Measurements from ENCODE around the gene CGB7. TPM values are rescaled to one million over a fixed set of nuclear protein-coding genes. Genes with fewer than 3 reads are reported as not detected.

Gene CGB7
- total and polyA plus RNA-seq, 2 of the 13 experiments (the other 11 are each of a cell fraction or from before 2014, with no cell fraction given): 0.07 TPM; not detected in 1

GRCh38 chr19:49085020-49085867 lies 27.7 kb upstream of the CGB7 start, which contains the start of gene SNRNP70 (continued):
- TF ChIP-seq MNT (IDR thresholded peaks at IDR 0.05): peak; percentile 45
- TF ChIP-seq DR1 (CRISPR knock-in tag; IDR thresholded peaks at IDR 0.05): peak; percentile 74; the same call in 1 of the 2 replicates
- peak; percentile 66 for TF ChIP-seq ZMYM4 (CRISPR knock-in tag; IDR thresholded peaks at IDR 0.05)
- TF ChIP-seq NR2F2 (IDR thresholded peaks at IDR 0.05; ENCODE audit: borderline replicate concordance, low read depth): no peak; the same call in 1 of the 2 replicates
- TF ChIP-seq CC2D1A (CRISPR knock-in tag; IDR thresholded peaks at IDR 0.05): no peak
- TF ChIP-seq ZNF670 (CRISPR knock-in tag; IDR thresholded peaks at IDR 0.05; ENCODE audit: borderline replicate concordance): peak; percentile 88; the same call in 1 of the 2 replicates
- no peak for TF ChIP-seq SNRNP70 (IDR thresholded peaks at IDR 0.05; ENCODE audit: low read depth, low read length)
- no peak; the same call in none of the 2 replicates for TF ChIP-seq ZNF552 (CRISPR knock-in tag; IDR thresholded peaks at IDR 0.05; ENCODE audit: borderline replicate concordance)
- no peak for TF ChIP-seq RBM22 (optimal IDR thresholded peaks at IDR 0.05; ENCODE audit: low read length)
- no peak for TF ChIP-seq SMYD3 (CRISPR knock-in tag; IDR thresholded peaks at IDR 0.05)
- TF ChIP-seq ZNF639 (CRISPR knock-in tag; conservative IDR thresholded peaks at IDR 0.05): no peak
- TF ChIP-seq, protein P1, sequence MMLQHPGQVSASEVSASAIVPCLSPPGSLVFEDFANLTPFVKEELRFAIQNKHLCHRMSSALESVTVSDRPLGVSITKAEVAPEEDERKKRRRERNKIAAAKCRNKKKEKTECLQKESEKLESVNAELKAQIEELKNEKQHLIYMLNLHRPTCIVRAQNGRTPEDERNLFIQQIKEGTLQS (CRISPR knock-in tag; IDR thresholded peaks at IDR 0.05): peak; percentile 54
- peak; percentile 79 for TF ChIP-seq POLR2AphosphoS5 (IDR thresholded peaks at IDR 0.05; ENCODE audit: low read depth, low read length)
- peak; percentile 8; the same call in 1 of the 2 replicates for TF ChIP-seq ZMYM3 (CRISPR knock-in tag; IDR thresholded peaks at IDR 0.05)
- TF ChIP-seq KLF12 (CRISPR knock-in tag; IDR thresholded peaks at IDR 0.05; ENCODE audit: borderline replicate concordance): peak; percentile 73
- TF ChIP-seq DNMT3B (CRISPR knock-in tag; conservative IDR thresholded peaks at IDR 0.05): 0 out of 2 replicates have a peak, but pooled peaks have one; percentile 33
- no peak for TF ChIP-seq ZSCAN12 (CRISPR knock-in tag; IDR thresholded peaks at IDR 0.05)
- TF ChIP-seq ZBTB20 (CRISPR knock-in tag; IDR thresholded peaks at IDR 0.05; ENCODE audit: borderline replicate concordance, low read depth): peak; percentile 71; the same call in 1 of the 2 replicates
- 0 out of 2 replicates have a peak, but pooled peaks have one; percentile 27 for TF ChIP-seq ZNF747 (CRISPR knock-in tag; IDR thresholded peaks at IDR 0.05; ENCODE audit: borderline replicate concordance)
- no peak for TF ChIP-seq PHF5A (CRISPR knock-in tag; IDR thresholded peaks at IDR 0.05; ENCODE audit: low read depth, unreplicated experiment)
